Keratinocyte (primary cell): Measurements from ENCODE around the gene MAP7D2. TPM values are rescaled to one million over a fixed set of nuclear protein-coding genes. Genes with fewer than 3 reads are reported as not detected.

Experiments
- DNase-seq: peaks from one replicate; pipeline ENCODE4 v3.0.0-alpha.2; 2011; ENCODE audit warnings: low read depth, missing footprints, low spot score
- FAIRE-seq: peaks from 2 replicates; lab custom pipeline; 2011; peaks lifted over from hg19 to GRCh38; lab: Jason Lieb, UNC
- H2AFZ ChIP-seq: 2 replicates; pipeline ENCODE4 v1.6.0; 2012; ENCODE audit warnings: low read length, control low read depth, inconsistent platforms; ENCODE audit not compliant: control insufficient read depth
- H3K27ac ChIP-seq: 2 replicates; pipeline ENCODE4 v1.5.1; 2011; ENCODE audit warnings: low read length; ENCODE audit not compliant: control insufficient read depth, insufficient read depth
- H3K27me3 ChIP-seq: 3 replicates; pipeline ENCODE4 v1.6.0; 2011; ENCODE audit warnings: low read length; ENCODE audit not compliant: control insufficient read depth, insufficient read depth; ENCODE audit errors: extremely low read depth
- H3K36me3 ChIP-seq, 2 experiments: 2 replicates in 1 of 2; 3 replicates in 1 of 2; pipeline ENCODE4 v1.5.1; 2011; ENCODE audit warnings: low read length in 2 of 2, mild to moderate bottlenecking in 1 of 2; ENCODE audit not compliant: control insufficient read depth in 2 of 2, insufficient read depth in 2 of 2; ENCODE audit errors: extremely low read depth in 1 of 2
- H3K4me1 ChIP-seq: 3 replicates; pipeline ENCODE4 v1.5.1; 2011; ENCODE audit warnings: low read length; ENCODE audit not compliant: control insufficient read depth, insufficient read depth; ENCODE audit errors: extremely low read depth
- H3K4me2 ChIP-seq: 3 replicates; pipeline ENCODE4 v1.6.0; 2011; ENCODE audit warnings: low read depth, low read length; ENCODE audit not compliant: control insufficient read depth, insufficient read depth; ENCODE audit errors: extremely low read depth
- H3K4me3 ChIP-seq, 3 experiments: fragments of 200-600 bp in 1 of 3; sonication (generic) in 1 of 3; 2 replicates in 2 of 3; 3 replicates in 1 of 3; pipeline ENCODE4 v1.5.1; 2011 to 2016; ENCODE audit warnings: low read length in 3 of 3, mild to moderate bottlenecking in 3 of 3, control low read depth in 2 of 3, inconsistent platforms in 1 of 3, low read depth in 1 of 3, mixed read lengths in 1 of 3, mixed run types in 1 of 3, moderate library complexity in 1 of 3; ENCODE audit not compliant: control insufficient read depth in 2 of 3, insufficient read depth in 2 of 3; ENCODE audit errors: extremely low read depth in 1 of 3
- H3K79me2 ChIP-seq: 2 replicates; pipeline ENCODE4 v1.6.0; 2012; ENCODE audit warnings: low read length; ENCODE audit not compliant: control insufficient read depth, insufficient read depth
- H3K9ac ChIP-seq: 3 replicates; pipeline ENCODE4 v1.6.0; 2011; ENCODE audit warnings: low read length; ENCODE audit not compliant: control insufficient read depth, insufficient read depth; ENCODE audit errors: extremely low read depth
- H3K9me1 ChIP-seq: 3 replicates; pipeline ENCODE4 v1.6.0; 2011; ENCODE audit warnings: low read length; ENCODE audit not compliant: control insufficient read depth, insufficient read depth; ENCODE audit errors: extremely low read depth
- H3K9me3 ChIP-seq: 2 replicates; pipeline ENCODE4 v1.5.1; 2012; ENCODE audit warnings: low read depth, low read length; ENCODE audit not compliant: control insufficient read depth
- H4K20me1 ChIP-seq: 3 replicates; pipeline ENCODE4 v1.6.0; 2011; ENCODE audit warnings: low read length; ENCODE audit not compliant: control insufficient read depth, insufficient read depth; ENCODE audit errors: extremely low read depth
- EZH2 ChIP-seq: IDR thresholded peaks from one replicate; pipeline ENCODE4 v1.6.1; 2012; ENCODE audit warnings: inconsistent platforms, mild to moderate bottlenecking, low read length, moderate library complexity
- dilution Hi-C: fragments of 300-500 bp; cut with MboI; formaldehyde crosslinking; loops from one replicate; pipeline ENCODE4 v1.7.0; 2020; ENCODE audit warnings: low sequenced_read_pairs; ENCODE audit not compliant: extremely low pct_ligation_motif_present
- polyA plus RNA-seq, 5 experiments: library from polyadenylated mRNA; depleted of rRNA in 3 of 5; stranded (reverse) in 3 of 5; stranded (forward) in 1 of 5; unstranded in 1 of 5; fragments of >200 nt; gene quantifications; 1 replicate in 1 of 5; 2 replicates in 3 of 5; 3 replicates in 1 of 5; pipeline versions ENCODE4 v1.2.1 to v1.2.3, GENCODE V29; 2011 to 2012; ENCODE audit warnings: missing spikeins in 2 of 5, low read depth in 1 of 5, low replicate concordance in 1 of 5
- TF ChIP-seq, protein P1 (sequence below), 3 experiments: IDR thresholded peaks in 1 of 3; conservative IDR thresholded peaks in 1 of 3; optimal IDR thresholded peaks in 1 of 3; 2 replicates in 2 of 3; 3 replicates in 1 of 3; pipeline versions ENCODE3 to v1.5.1; 2011; ENCODE audit warnings: low read length in 3 of 3, mild to moderate bottlenecking in 3 of 3, moderate library complexity in 2 of 3, control low read depth in 1 of 3, inconsistent platforms in 1 of 3; ENCODE audit not compliant: insufficient read depth in 2 of 3; ENCODE audit errors: extremely low read depth in 1 of 3

Gene MAP7D2
- polyA plus RNA-seq, 1 donor (not counting 4 experiments of a cell fraction or from before 2014, with no cell fraction given) = 0.76 TPM

DNA sequence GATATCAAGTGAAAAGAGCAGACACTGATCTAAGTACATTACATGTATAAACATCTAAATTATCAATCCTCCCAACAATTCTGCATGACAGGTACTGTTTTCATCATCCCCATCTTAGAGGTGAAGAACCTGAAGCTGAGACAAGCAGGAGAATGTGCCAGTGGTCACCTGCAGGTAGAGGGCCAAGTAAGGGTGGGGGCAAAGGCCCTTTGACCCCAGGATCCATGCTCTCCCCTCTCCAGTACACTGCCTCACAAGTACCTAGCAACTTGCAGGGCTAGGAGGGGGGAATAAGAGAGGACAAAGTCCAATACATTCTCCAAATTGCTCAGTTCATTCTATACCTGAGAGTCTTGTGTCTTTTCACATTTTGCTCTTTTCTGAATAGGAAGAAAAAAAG is 8.3 kb upstream of the MAP7D2 start:
- Histone ChIP-seq H3K4me2 (no peak overlapping the region), H3K4me1 (peaks cover 4% of the 10 kb centered on the region), H3K79me2 (no peaks in the 10 kb centered on the region), H4K20me1 (peaks cover 2% of the 10 kb centered on the region), H3K9ac (no peak overlapping the region), H3K9me3 (no peaks in the 10 kb centered on the region), H3K36me3 (peaks cover 6 to 13% of the 10 kb centered on the region in 2 experiments), H3K27ac (no peak overlapping the region), H3K27me3 (no peaks in the 10 kb centered on the region), H2AFZ (no peak overlapping the region), H3K9me1 (no peaks in the 10 kb centered on the region), H3K4me3 (no peak overlapping the region)
- DNase-seq = no peak
- dilution Hi-C loops = no loop called here
- TF ChIP-seq EZH2 = no peak
- TF ChIP-seq, protein P1, sequence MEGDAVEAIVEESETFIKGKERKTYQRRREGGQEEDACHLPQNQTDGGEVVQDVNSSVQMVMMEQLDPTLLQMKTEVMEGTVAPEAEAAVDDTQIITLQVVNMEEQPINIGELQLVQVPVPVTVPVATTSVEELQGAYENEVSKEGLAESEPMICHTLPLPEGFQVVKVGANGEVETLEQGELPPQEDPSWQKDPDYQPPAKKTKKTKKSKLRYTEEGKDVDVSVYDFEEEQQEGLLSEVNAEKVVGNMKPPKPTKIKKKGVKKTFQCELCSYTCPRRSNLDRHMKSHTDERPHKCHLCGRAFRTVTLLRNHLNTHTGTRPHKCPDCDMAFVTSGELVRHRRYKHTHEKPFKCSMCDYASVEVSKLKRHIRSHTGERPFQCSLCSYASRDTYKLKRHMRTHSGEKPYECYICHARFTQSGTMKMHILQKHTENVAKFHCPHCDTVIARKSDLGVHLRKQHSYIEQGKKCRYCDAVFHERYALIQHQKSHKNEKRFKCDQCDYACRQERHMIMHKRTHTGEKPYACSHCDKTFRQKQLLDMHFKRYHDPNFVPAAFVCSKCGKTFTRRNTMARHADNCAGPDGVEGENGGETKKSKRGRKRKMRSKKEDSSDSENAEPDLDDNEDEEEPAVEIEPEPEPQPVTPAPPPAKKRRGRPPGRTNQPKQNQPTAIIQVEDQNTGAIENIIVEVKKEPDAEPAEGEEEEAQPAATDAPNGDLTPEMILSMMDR (optimal IDR thresholded peaks at IDR 0.05 in 1 of 3, IDR thresholded peaks at IDR 0.05 in 1 of 3, conservative IDR thresholded peaks at IDR 0.05 in 1 of 3; ENCODE audit: extremely low read depth in 1 of 3, insufficient read depth in 2 of 3, low read length in 3 of 3) = no peak
- FAIRE-seq = no peak

- DNase-seq = no peak
- Histone ChIP-seq H3K79me2 (no peaks in the 10 kb centered on the region), H3K36me3 (no peaks in the 10 kb centered on the region), H3K4me2 (peak overlapping the region; percentile 18), H3K4me1 (peaks cover 9% of the 10 kb centered on the region), H3K9ac (no peak overlapping the region), H3K9me3 (peaks cover 5% of the 10 kb centered on the region), H3K27me3 (peaks cover 9% of the 10 kb centered on the region), H4K20me1 (no peaks in the 10 kb centered on the region), H2AFZ (no peak overlapping the region), H3K4me3 (no peak overlapping the region), H3K9me1 (no peaks in the 10 kb centered on the region), H3K27ac (no peak overlapping the region)
- TF ChIP-seq, protein P1 (optimal IDR thresholded peaks at IDR 0.05 in 1 of 3, IDR thresholded peaks at IDR 0.05 in 1 of 3, conservative IDR thresholded peaks at IDR 0.05 in 1 of 3; ENCODE audit: extremely low read depth in 1 of 3, insufficient read depth in 2 of 3, low read length in 3 of 3) = no peak
- no peak for TF ChIP-seq EZH2
- dilution Hi-C loops = no loop called here
- FAIRE-seq = no peak
Measured at GRCh38 chrX:20118065-20118824, 1.5 kb upstream of the MAP7D2 start.
